ENCODE measurements around the gene GMCL1. TPM values are rescaled to one million over a fixed set of nuclear protein-coding genes. Genes with fewer than 3 reads are reported as not detected.

The GMCL1 gene
- total RNA-seq, 1 experiment from 2014 or later: 17.4 TPM

- Histone ChIP-seq H3K27me3 (ENCODE audit: insufficient read depth, low read depth) (no peaks in the 10 kb centered on the region), H3K4me2 (no peak overlapping the region), H3K9me2 (ENCODE audit: insufficient read depth) (no peaks in the 10 kb centered on the region), H3K4me1 (replicated peaks; ENCODE audit: insufficient read depth) (peaks cover 9% of the 10 kb centered on the region), H3K79me2 (ENCODE audit: low read depth) (no peaks in the 10 kb centered on the region), H4K20me1 (ENCODE audit: insufficient read depth) (no peaks in the 10 kb centered on the region), H3K9me3 (ENCODE audit: insufficient read depth, low read depth) (no peaks in the 10 kb centered on the region), H2AFZ (no peak overlapping the region), H3K27ac (no peak overlapping the region), H3K36me3 (ENCODE audit: low read depth) (peaks cover 20% of the 10 kb centered on the region), H3K4me3 (no peak overlapping the region), H3F3A (ENCODE audit: insufficient read depth, low read depth) (peaks cover 6% of the 10 kb centered on the region; the same call in 1 of the 2 replicates)
- no TSS peak for BruUV-seq (replicated peaks)
- intact Hi-C loops (cut with micrococcal nuclease; ENCODE audit: unreplicated experiment): no loop called here
- no peak for DNase-seq
- ChIA-PET CTCF (no interaction called here), POLR2A (ENCODE audit: unreplicated experiment) (no interaction called here)
- TF ChIP-seq, protein P1, sequence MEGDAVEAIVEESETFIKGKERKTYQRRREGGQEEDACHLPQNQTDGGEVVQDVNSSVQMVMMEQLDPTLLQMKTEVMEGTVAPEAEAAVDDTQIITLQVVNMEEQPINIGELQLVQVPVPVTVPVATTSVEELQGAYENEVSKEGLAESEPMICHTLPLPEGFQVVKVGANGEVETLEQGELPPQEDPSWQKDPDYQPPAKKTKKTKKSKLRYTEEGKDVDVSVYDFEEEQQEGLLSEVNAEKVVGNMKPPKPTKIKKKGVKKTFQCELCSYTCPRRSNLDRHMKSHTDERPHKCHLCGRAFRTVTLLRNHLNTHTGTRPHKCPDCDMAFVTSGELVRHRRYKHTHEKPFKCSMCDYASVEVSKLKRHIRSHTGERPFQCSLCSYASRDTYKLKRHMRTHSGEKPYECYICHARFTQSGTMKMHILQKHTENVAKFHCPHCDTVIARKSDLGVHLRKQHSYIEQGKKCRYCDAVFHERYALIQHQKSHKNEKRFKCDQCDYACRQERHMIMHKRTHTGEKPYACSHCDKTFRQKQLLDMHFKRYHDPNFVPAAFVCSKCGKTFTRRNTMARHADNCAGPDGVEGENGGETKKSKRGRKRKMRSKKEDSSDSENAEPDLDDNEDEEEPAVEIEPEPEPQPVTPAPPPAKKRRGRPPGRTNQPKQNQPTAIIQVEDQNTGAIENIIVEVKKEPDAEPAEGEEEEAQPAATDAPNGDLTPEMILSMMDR (conservative IDR thresholded peaks at IDR 0.05): no peak
- TF ChIP-seq EZH2 (IDR thresholded peaks at IDR 0.05; ENCODE audit: low read depth): no peak
Observed at GRCh38 chr2:69844560-69844959, 15.1 kb downstream of the GMCL1 start.

GRCh38 chr2:69846182-69847067 is 17.0 kb downstream of the GMCL1 start:
- no peak overlapping the region for H3K4me3 ChIP-seq
- no peaks in the 10 kb centered on the region for H4K20me1 ChIP-seq (ENCODE audit: insufficient read depth)
- intact Hi-C loops (cut with micrococcal nuclease; ENCODE audit: unreplicated experiment): no loop called here
- H3K4me1 ChIP-seq (replicated peaks; ENCODE audit: insufficient read depth): peaks cover 9% of the 10 kb centered on the region
- DNase-seq: no peak
- TF ChIP-seq, protein P1 (conservative IDR thresholded peaks at IDR 0.05): no peak
- TF ChIP-seq EZH2 (IDR thresholded peaks at IDR 0.05; ENCODE audit: low read depth): no peak
- H3K9me3 ChIP-seq (ENCODE audit: insufficient read depth, low read depth): no peaks in the 10 kb centered on the region
- ChIA-PET POLR2A (ENCODE audit: unreplicated experiment) (no interaction called here), CTCF (no interaction called here)
- H3F3A ChIP-seq (ENCODE audit: insufficient read depth, low read depth): peaks cover 6% of the 10 kb centered on the region; the same call in 1 of the 2 replicates
- H3K9me2 ChIP-seq (ENCODE audit: insufficient read depth): no peaks in the 10 kb centered on the region
- no peak overlapping the region for H3K4me2 ChIP-seq
- no TSS peak for BruUV-seq (replicated peaks)
- no peak overlapping the region for H3K27ac ChIP-seq
- no peaks in the 10 kb centered on the region for H3K79me2 ChIP-seq (ENCODE audit: low read depth)
- no peak overlapping the region for H2AFZ ChIP-seq
- H3K27me3 ChIP-seq (ENCODE audit: insufficient read depth, low read depth): no peaks in the 10 kb centered on the region
- peaks cover 13% of the 10 kb centered on the region; the same call in 1 of the 2 replicates for H3K36me3 ChIP-seq (ENCODE audit: low read depth)

GRCh38 chr2:69847068-69847828 is 17.8 kb downstream of the GMCL1 start:
- peaks cover 14% of the 10 kb centered on the region; the same call in 1 of the 2 replicates for H3K36me3 ChIP-seq (ENCODE audit: low read depth)
- no TSS peak for BruUV-seq (replicated peaks)
- no peaks in the 10 kb centered on the region for H3K9me3 ChIP-seq (ENCODE audit: insufficient read depth, low read depth)
- DNase-seq: no peak
- CTCF ChIA-PET: interaction anchor here (0.7 kb wide), 1 partner anchor 104 kb away, joined by 3 read pairs; no protein-coding TSS in a partner anchor
- H3K27me3 ChIP-seq (ENCODE audit: insufficient read depth, low read depth): no peaks in the 10 kb centered on the region
- H3K27ac ChIP-seq: no peak overlapping the region
- H3K4me3 ChIP-seq: no peak overlapping the region
- peaks cover 9% of the 10 kb centered on the region for H3K4me1 ChIP-seq (replicated peaks; ENCODE audit: insufficient read depth)
- no peaks in the 10 kb centered on the region for H3K9me2 ChIP-seq (ENCODE audit: insufficient read depth)
- no peak overlapping the region for H3K4me2 ChIP-seq
- no peaks in the 10 kb centered on the region for H4K20me1 ChIP-seq (ENCODE audit: insufficient read depth)
- H2AFZ ChIP-seq: no peak overlapping the region
- peaks cover 6% of the 10 kb centered on the region; the same call in 1 of the 2 replicates for H3F3A ChIP-seq (ENCODE audit: insufficient read depth, low read depth)
- POLR2A ChIA-PET (ENCODE audit: unreplicated experiment): interaction anchor here (0.6 kb wide), 1 partner anchor 17 kb away, joined by 7 read pairs; no protein-coding TSS in a partner anchor
- intact Hi-C loops (cut with micrococcal nuclease; ENCODE audit: unreplicated experiment): no loop called here
- H3K79me2 ChIP-seq (ENCODE audit: low read depth): no peaks in the 10 kb centered on the region
- TF ChIP-seq, protein P1 (conservative IDR thresholded peaks at IDR 0.05): no peak
- no peak for TF ChIP-seq EZH2 (IDR thresholded peaks at IDR 0.05; ENCODE audit: low read depth)

Measured in PC-9 (cell line).